Neuron (in vitro differentiated cells): ENCODE measurements around the gene PIGBOS1.

Source experiments
- H2AFZ ChIP-seq: one replicate; pipeline ENCODE4 v1.6.1; 2013; ENCODE audit warnings: low read depth, mild to moderate bottlenecking, inconsistent platforms, low read length, moderate library complexity
- H3K27me3 ChIP-seq: one replicate; pipeline ENCODE4 v1.6.1; 2013; ENCODE audit warnings: low read length; ENCODE audit not compliant: insufficient read depth
- H3K36me3 ChIP-seq: one replicate; pipeline ENCODE4 v1.6.1; 2013; ENCODE audit warnings: low read length; ENCODE audit not compliant: insufficient read depth
- H3K4me1 ChIP-seq: one replicate; pipeline ENCODE4 v1.6.1; 2013; ENCODE audit warnings: low read length; ENCODE audit not compliant: insufficient read depth
- H3K4me3 ChIP-seq: 2 replicates; pipeline ENCODE4 v1.5.1; 2013; ENCODE audit warnings: mild to moderate bottlenecking, low read length, moderate library complexity
- H3K9me3 ChIP-seq: one replicate; pipeline ENCODE4 v1.6.1; 2013; ENCODE audit warnings: low read length

The PIGBOS1 gene, protein sequence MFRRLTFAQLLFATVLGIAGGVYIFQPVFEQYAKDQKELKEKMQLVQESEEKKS

DNA sequence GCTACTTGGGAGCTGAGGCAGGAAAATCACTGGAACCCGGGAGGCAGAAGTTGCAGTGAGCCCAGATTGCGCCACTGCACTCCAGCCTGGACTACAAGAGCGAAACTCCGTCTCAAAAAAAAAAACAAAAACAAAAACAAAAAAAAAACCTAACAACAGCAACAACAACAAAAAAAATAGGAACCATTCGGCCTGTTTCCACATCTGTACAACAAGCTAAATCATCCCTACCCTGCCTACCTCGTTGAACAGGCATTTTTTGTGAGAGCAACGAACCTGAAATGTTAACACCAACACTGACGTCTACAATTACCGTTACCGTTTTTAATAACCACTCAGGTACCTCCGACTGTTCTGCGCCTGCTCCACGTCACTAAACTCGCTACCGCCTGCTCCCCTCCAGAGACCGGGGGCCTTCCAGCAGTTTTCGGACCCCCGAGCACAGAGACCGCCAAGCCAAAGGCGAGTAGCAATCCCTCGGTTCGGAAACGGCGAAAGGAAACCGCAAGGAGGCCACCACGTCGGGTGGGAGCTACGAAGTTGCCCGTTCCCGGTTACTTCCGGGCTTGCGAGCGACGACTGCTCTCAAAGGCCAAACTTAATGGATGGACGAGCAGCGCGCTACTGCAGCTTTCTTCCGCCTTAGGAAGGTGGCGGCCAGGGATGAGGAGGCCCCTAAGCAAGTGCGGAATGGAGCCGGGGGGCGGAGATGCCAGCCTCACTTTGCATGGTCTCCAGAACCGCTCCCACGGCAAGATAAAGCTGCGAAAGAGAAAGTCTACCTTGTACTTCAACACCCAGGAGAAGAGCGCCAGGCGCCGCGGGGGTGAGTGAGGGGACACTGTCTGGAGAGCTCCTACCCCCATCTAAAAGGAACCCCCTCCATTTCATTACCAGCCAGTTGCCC, at the start of gene PIGBOS1, which contains the start of gene PIGB:
Gene PIGBOS1 (minus strand): TSS at position 536 of the 907 bp plus-strand sequence. CDS start 1,331 bp downstream, outside the sequence.
Gene PIGB (plus strand): TSS at position 635 of the 907 bp plus-strand sequence. CDS start 29 bp downstream, at position 664.
- Histone ChIP-seq H2AFZ (peak within 1 kb of the TSS; percentile 29), H3K36me3 (no peaks in the 10 kb centered on the region), H3K4me3 (peak within 1 kb of the TSS; percentile 62), H3K27me3 (no peaks in the 10 kb centered on the region), H3K9me3 (no peaks in the 10 kb centered on the region), H3K4me1 (peaks cover 2% of the 10 kb centered on the region)

GRCh38 chr15:55366981-55367380, 48.1 kb upstream of the PIGBOS1 start:
- no peak overlapping the region for H2AFZ ChIP-seq
- no peaks in the 10 kb centered on the region for H3K9me3 ChIP-seq
- peaks cover 9% of the 10 kb centered on the region for H3K36me3 ChIP-seq
- no peak overlapping the region for H3K4me3 ChIP-seq
- H3K27me3 ChIP-seq = no peaks in the 10 kb centered on the region
- no peaks in the 10 kb centered on the region for H3K4me1 ChIP-seq

GRCh38 chr15:55362641-55363040, 43.7 kb upstream of the PIGBOS1 start:
- H3K9me3 ChIP-seq = no peaks in the 10 kb centered on the region
- no peak overlapping the region for H3K4me3 ChIP-seq
- no peak overlapping the region for H2AFZ ChIP-seq
- no peaks in the 10 kb centered on the region for H3K36me3 ChIP-seq
- no peaks in the 10 kb centered on the region for H3K27me3 ChIP-seq
- H3K4me1 ChIP-seq = no peaks in the 10 kb centered on the region

- no peaks in the 10 kb centered on the region for H3K36me3 ChIP-seq
- no peak overlapping the region for H2AFZ ChIP-seq
- no peaks in the 10 kb centered on the region for H3K9me3 ChIP-seq
- no peak overlapping the region for H3K4me3 ChIP-seq
- no peaks in the 10 kb centered on the region for H3K4me1 ChIP-seq
- no peaks in the 10 kb centered on the region for H3K27me3 ChIP-seq
Observed at GRCh38 chr15:55361048-55361447, 42.1 kb upstream of the PIGBOS1 start.

DNA sequence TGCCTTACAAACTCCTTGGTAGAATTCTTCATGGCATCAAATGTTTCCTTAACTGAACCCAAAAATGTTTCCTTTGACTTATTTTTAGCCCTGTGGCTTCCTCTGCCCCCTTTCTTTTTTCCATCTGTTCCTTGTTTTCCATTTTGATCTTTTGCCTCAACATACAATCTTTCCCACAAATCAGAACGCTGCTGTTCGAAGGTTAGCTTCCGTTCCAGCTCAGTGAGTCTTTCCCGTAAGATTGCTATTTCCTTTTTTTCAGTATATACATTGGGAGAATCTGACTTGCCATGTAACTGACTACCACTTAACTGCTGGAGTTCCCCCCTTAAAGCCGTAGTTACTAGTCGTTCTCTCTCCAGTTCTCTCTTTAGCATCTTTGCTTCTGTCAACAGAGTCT, 41.3 kb upstream of the PIGBOS1 start:
- Histone ChIP-seq H3K27me3 (no peaks in the 10 kb centered on the region), H2AFZ (no peak overlapping the region), H3K4me3 (no peak overlapping the region), H3K9me3 (no peaks in the 10 kb centered on the region), H3K4me1 (no peaks in the 10 kb centered on the region), H3K36me3 (peaks cover 4% of the 10 kb centered on the region)

GRCh38 chr15:55358471-55358870, 39.5 kb upstream of the PIGBOS1 start:
- H3K36me3 ChIP-seq = peaks cover 4% of the 10 kb centered on the region
- H3K9me3 ChIP-seq = no peaks in the 10 kb centered on the region

GRCh38 chr15:55357774-55358173, 38.9 kb upstream of the PIGBOS1 start:
- no peak overlapping the region for H3K4me3 ChIP-seq
- no peaks in the 10 kb centered on the region for H3K9me3 ChIP-seq
- H3K36me3 ChIP-seq = peaks cover 4% of the 10 kb centered on the region
- H3K27me3 ChIP-seq = no peaks in the 10 kb centered on the region
- H3K4me1 ChIP-seq = no peaks in the 10 kb centered on the region
- H2AFZ ChIP-seq = no peak overlapping the region

More at GRCh38 chr15:55358471-55358870, 39.5 kb upstream of the PIGBOS1 start:
- Histone ChIP-seq H3K4me3 (no peak overlapping the region), H3K27me3 (no peaks in the 10 kb centered on the region), H2AFZ (no peak overlapping the region), H3K4me1 (no peaks in the 10 kb centered on the region)

DNA sequence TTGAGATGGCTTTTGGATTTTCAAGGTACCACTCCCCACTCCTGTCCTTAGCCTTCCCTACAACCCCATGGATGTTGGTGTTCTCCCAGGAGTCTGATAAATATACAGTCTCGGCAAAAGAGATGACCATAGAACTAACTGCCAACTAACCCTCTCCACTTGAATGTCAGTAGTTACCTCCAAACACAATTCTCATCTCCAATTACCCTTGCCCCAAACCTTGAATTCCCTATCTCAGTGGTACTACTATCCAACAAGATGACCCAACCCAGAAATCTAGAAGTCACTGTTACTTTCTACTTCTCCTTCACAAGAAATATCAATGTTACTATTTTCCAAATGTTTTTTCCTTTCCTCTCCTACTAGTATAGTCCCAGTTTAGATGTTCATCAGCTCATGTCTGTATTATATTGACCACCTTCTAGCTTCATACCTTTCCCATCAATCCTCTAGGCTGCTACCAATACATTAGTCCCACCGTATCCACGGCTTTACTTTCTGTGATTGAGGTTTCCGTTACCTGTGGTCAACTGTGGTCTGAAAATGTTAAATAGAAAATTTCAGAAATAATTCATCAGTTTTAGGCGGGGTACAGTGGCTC, 38.2 kb upstream of the PIGBOS1 start:
- Histone ChIP-seq H2AFZ (no peak overlapping the region), H3K9me3 (no peaks in the 10 kb centered on the region), H3K4me3 (no peak overlapping the region), H3K27me3 (no peaks in the 10 kb centered on the region), H3K36me3 (peaks cover 4% of the 10 kb centered on the region), H3K4me1 (no peaks in the 10 kb centered on the region)

- Histone ChIP-seq H3K4me1 (no peaks in the 10 kb centered on the region), H2AFZ (no peak overlapping the region), H3K9me3 (no peaks in the 10 kb centered on the region), H3K4me3 (no peak overlapping the region), H3K27me3 (no peaks in the 10 kb centered on the region), H3K36me3 (peaks cover 4% of the 10 kb centered on the region)
Observed at GRCh38 chr15:55353025-55353424, 34.1 kb upstream of the PIGBOS1 start.

DNA sequence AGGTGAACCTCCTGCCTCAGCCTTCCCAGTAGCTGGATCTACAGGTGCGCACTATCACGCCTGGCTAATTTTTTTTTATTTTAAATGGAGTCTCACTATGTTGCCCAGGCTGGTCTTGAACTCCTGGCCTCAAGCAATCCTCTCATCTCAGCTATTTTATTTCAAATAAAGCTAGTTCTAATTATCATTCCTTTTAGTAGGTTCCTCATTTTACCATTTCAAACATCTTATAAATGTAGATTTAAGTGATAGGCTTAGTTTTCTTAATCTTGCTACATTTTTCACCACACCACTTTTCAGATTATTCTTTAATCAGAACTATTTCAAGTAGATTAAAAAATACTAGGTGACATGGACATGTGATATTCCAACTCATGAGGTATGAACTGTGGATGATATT, 30.4 kb upstream of the PIGBOS1 start:
- peaks cover 4% of the 10 kb centered on the region for H3K4me1 ChIP-seq
- no peaks in the 10 kb centered on the region for H3K9me3 ChIP-seq
- H3K27me3 ChIP-seq = no peaks in the 10 kb centered on the region
- H3K36me3 ChIP-seq = no peaks in the 10 kb centered on the region
- no peak overlapping the region for H2AFZ ChIP-seq
- no peak overlapping the region for H3K4me3 ChIP-seq

GRCh38 chr15:55348281-55348778, 29.4 kb upstream of the PIGBOS1 start:
- Histone ChIP-seq H3K4me3 (no peak overlapping the region), H3K27me3 (no peaks in the 10 kb centered on the region), H3K36me3 (no peaks in the 10 kb centered on the region), H3K4me1 (peaks cover 11% of the 10 kb centered on the region), H2AFZ (no peak overlapping the region), H3K9me3 (no peaks in the 10 kb centered on the region)

DNA sequence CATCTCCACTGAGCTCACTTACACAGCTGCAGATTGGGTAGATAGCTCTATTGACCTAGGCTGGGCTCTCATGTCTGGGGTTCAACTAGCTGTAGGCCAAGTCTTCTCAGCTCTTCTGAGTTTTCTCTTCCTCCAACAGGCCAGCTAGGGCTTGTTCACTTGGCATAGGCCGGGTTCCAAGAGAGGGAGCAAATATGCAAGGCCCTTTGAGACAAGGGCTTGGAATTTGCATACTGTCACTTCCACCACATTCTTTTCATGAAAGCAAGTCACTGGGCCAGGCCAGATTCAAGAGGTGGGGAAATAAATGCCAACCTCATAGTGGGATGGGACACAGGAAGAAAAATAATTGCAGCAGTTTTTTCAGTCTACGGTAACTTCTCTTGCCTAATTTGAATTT, 25.3 kb upstream of the PIGBOS1 start:
- peaks cover 14% of the 10 kb centered on the region for H3K4me1 ChIP-seq
- no peaks in the 10 kb centered on the region for H3K36me3 ChIP-seq
- H3K9me3 ChIP-seq = no peaks in the 10 kb centered on the region
- H3K4me3 ChIP-seq = no peak overlapping the region
- no peak overlapping the region for H2AFZ ChIP-seq
- H3K27me3 ChIP-seq = no peaks in the 10 kb centered on the region

GRCh38 chr15:55343168-55343567, 24.2 kb upstream of the PIGBOS1 start:
- no peak overlapping the region for H2AFZ ChIP-seq
- no peaks in the 10 kb centered on the region for H3K36me3 ChIP-seq
- peaks cover 14% of the 10 kb centered on the region for H3K4me1 ChIP-seq
- no peak overlapping the region for H3K4me3 ChIP-seq
- H3K27me3 ChIP-seq = no peaks in the 10 kb centered on the region
- no peaks in the 10 kb centered on the region for H3K9me3 ChIP-seq
